ENCODE data around the gene ECHS1. TPM values are rescaled to one million over a fixed set of nuclear protein-coding genes. Genes with fewer than 3 reads are reported as not detected.

ECHS1 gene
- total and polyA plus RNA-seq, 2 of the 8 experiments (the other 6 are each of a cell fraction or from before 2014, with no cell fraction given): 41.7 to 101 TPM

GRCh38 chr10:133403784-133404183 lies 30.6 kb upstream of the ECHS1 start:
- no peak overlapping the region for H2BK15ac ChIP-seq (ENCODE audit: low read length)
- no peak overlapping the region for H3K14ac ChIP-seq (ENCODE audit: insufficient read length)
- H2AFZ ChIP-seq (ENCODE audit: low read length): no peak overlapping the region
- no peak overlapping the region for H2AK5ac ChIP-seq (ENCODE audit: low read depth, low read length)
- H4K91ac ChIP-seq (replicated peaks; ENCODE audit: insufficient read length, low read length): no peak overlapping the region
- peaks cover 0 to 43% of the 10 kb centered on the region in 2 experiments; a peak in 2 of 4 replicates for H3K79me2 ChIP-seq (ENCODE audit: control insufficient read depth in 1 of 2, insufficient read depth in 2 of 2, low read length in 2 of 2)
- DNase-seq (ENCODE audit: low read depth in 1 of 2, low spot score in 2 of 2) (no peak), FAIRE-seq (no peak)
- TF ChIP-seq POLR2A (IDR thresholded peaks at IDR 0.05; ENCODE audit: control extremely low read depth in 1 of 2, low read depth in 2 of 2, low read length in 2 of 2) (no peak), HDAC6 (IDR thresholded peaks at IDR 0.05; ENCODE audit: low read depth, low read length) (no peak), E2F6 (IDR thresholded peaks at IDR 0.05) (no peak), EP300 (IDR thresholded peaks at IDR 0.05; ENCODE audit: borderline replicate concordance in 1 of 2, low read depth in 2 of 2, low read length in 2 of 2) (no peak), BRCA1 (IDR thresholded peaks at IDR 0.05; ENCODE audit: low read depth, low read length) (no peak), RAD21 (IDR thresholded peaks at IDR 0.05 in 1 of 2, conservative IDR thresholded peaks at IDR 0.05 in 1 of 2; ENCODE audit: low read depth in 2 of 2, low read length in 2 of 2) (no peak), SP1 (IDR thresholded peaks at IDR 0.05; ENCODE audit: low read depth, low read length) (no peak)
- no peak overlapping the region for H4K8ac ChIP-seq (ENCODE audit: extremely low read depth, insufficient read depth, low read length)
- H2BK120ac ChIP-seq (replicated peaks; ENCODE audit: low read depth, low read length): no peak overlapping the region
- H3K27ac ChIP-seq (ENCODE audit: low read depth, low read length): no peak overlapping the region
- H3K36me3 ChIP-seq (ENCODE audit: control insufficient read depth in 2 of 4, insufficient read depth in 4 of 4, low read length in 3 of 4): peaks cover 2 to 57% (median 22%) of the 10 kb centered on the region in 4 experiments; a peak in 7 of 8 replicates
- H3K79me1 ChIP-seq (ENCODE audit: low read depth, low read length): peaks cover 8% of the 10 kb centered on the region
- ChIA-PET POLR2A (ENCODE audit: partially characterized antibody) (interaction anchor here (0.7 to 1.9 kb wide), 2 partner anchors 17 to 466 kb away, joined by 4 read pairs; no protein-coding TSS in a partner anchor), CTCF (ENCODE audit: partially characterized antibody) (no interaction called here)
- H3K4ac ChIP-seq (replicated peaks; ENCODE audit: insufficient read length, low read depth, low read length): no peak overlapping the region
- no peak overlapping the region for H3K18ac ChIP-seq (ENCODE audit: extremely low read depth, low read length)
- H4K5ac ChIP-seq (ENCODE audit: insufficient read length, low read depth, low read length): no peak overlapping the region
- H2BK20ac ChIP-seq (ENCODE audit: low read length): no peak overlapping the region
- no peak overlapping the region for H3K9ac ChIP-seq (replicated peaks in 1 of 4; ENCODE audit: extremely low read depth in 1 of 4, low read depth in 3 of 4, low read length in 3 of 4)
- H3K23me2 ChIP-seq (ENCODE audit: low read depth, low read length): no peaks in the 10 kb centered on the region
- no peak overlapping the region for H3K56ac ChIP-seq (replicated peaks; ENCODE audit: insufficient read length, low read depth, low read length)
- H3K23ac ChIP-seq (ENCODE audit: insufficient read length): no peak overlapping the region
- no peaks in the 10 kb centered on the region for H3K4me1 ChIP-seq (replicated peaks in 1 of 4; ENCODE audit: control insufficient read depth in 3 of 4, insufficient read depth in 4 of 4, low read length in 3 of 4)
- 94% methylated on average over 5 of the region's 5 CpGs; no CpG with 5 or more reads in 1 of the 2 experiments for WGBS, 2 experiments (ENCODE audit: extremely low coverage in 1 of 2, insufficient coverage in 1 of 2, insufficient read length in 1 of 2, insufficient replicate concordance in 2 of 2, low coverage in 1 of 2, low lambda C conversion rate in 2 of 2, missing lambda C conversion rate in 1 of 2)
- H3K27me3 ChIP-seq (replicated peaks in 1 of 4; ENCODE audit: control insufficient read depth in 3 of 4, extremely low read depth in 1 of 4, insufficient read depth in 3 of 4, low read length in 3 of 4): no peaks in the 10 kb centered on the region
- no peak overlapping the region for H2BK12ac ChIP-seq (ENCODE audit: low read depth, low read length)
- no peaks in the 10 kb centered on the region for H3K9me3 ChIP-seq (ENCODE audit: insufficient read depth in 2 of 2, low read depth in 1 of 2, low read length in 1 of 2)
- H2BK5ac ChIP-seq (ENCODE audit: low read depth, low read length): no peak overlapping the region
- H3K4me3 ChIP-seq (ENCODE audit: extremely low read depth in 1 of 4, insufficient read depth in 2 of 4, low read depth in 3 of 4, low read length in 4 of 4): no peak overlapping the region
- peaks cover 0 to 14% of the 10 kb centered on the region in 2 experiments for H4K20me1 ChIP-seq (replicated peaks in 1 of 2; ENCODE audit: control insufficient read depth in 1 of 2, insufficient read depth in 2 of 2, low read length in 2 of 2)
- no peak overlapping the region for H3K4me2 ChIP-seq (ENCODE audit: insufficient read depth in 1 of 2, low read depth in 2 of 2, low read length in 2 of 2)
